GM19193 (cell line): ENCODE results near the gene TEX13A.

Source experiments
- POLR2A ChIP-seq: IDR thresholded peaks from 4 replicates; pipeline ENCODE4 v1.6.1; 2011; ENCODE audit not compliant: insufficient read depth, insufficient read length; ENCODE audit errors: extremely low read depth

The TEX13A gene

DNA sequence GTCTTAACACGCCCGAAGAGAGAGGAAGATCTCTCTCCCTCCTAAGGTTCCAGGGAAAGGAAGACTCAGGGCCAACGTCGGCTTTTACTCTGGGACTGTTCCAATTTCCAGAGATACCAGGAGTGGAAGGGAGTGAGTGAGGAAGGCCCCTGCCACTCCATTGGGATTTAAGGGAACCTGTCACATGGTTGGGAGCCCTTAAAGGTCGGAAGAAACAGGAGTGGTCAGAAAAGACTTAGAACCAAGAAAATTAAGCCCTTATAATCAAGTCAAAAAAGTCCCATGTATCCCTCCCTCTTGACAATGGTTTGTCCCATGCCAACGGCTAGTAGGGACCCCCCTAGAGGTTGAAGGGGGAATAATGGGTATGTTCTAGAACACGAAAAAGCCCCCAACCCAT lies at the start of gene TEX13A:
Gene TEX13A, minus strand, starts transcription at position 59 of the 400 bp plus-strand sequence. CDS start 297 bp downstream, outside the sequence.
- TF ChIP-seq POLR2A = no peak

DNA sequence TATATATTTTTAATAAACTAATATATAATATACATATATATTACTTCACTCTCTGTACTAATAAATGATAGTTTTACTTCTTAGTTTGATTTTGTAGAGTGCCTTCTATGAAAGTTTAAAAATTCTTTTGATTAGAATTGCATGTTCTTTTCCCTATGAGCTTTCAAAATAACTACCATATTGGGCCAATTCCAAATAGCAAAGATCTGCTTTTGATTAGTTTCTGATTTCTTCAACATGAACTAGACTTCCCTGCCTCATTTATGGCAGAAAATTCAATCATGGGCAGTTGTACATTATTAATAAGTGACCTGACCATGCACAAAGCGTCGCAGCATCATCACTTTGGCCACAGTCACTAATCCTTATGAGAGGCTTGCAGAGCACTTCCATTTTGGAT lies 48.9 kb upstream of the TEX13A start:
- TF ChIP-seq POLR2A = no peak

DNA sequence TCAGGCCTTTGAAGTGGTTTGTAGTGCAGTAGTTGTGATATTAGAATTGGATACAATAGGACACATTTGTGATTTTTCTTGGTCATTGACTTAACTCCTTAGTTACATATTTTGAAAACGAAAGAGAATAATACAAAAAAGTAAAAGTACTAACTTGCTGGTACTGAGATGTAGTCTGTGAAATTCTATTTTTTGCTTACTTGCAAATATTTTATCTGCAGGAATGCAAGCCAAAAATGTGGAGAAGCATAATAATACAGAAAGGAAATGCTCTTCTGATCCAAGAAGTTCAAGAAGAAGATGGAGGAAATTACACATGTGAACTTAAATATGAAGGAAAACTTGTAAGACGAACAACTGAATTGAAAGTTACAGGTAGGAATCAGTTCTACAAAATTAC lies 46.7 kb upstream of the TEX13A start:
- TF ChIP-seq POLR2A = no peak

- no peak for TF ChIP-seq POLR2A
Observed at GRCh38 chrX:105266456-105266855, 46.0 kb upstream of the TEX13A start.

- no peak for TF ChIP-seq POLR2A
Observed at GRCh38 chrX:105265093-105265492, 44.6 kb upstream of the TEX13A start.

DNA sequence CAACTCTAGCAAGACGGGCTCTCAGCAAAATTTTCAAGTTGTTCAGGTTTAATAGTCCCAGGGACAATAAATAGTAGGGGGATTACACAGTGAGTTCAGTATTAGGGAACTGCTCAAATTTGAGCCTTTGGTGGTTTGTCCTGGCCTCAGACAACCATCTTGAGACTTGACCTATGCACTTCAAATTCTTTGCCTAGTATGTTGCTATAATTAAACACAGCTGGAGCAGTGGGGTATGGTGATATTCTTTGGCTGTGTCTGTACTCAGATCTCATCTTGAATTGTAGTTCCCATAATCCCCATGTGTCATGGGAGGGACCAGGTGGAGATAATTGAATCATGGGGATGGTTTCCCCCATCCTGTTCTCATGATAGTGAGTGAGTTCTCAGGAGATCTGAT lies 43.3 kb upstream of the TEX13A start:
- no peak for TF ChIP-seq POLR2A

- no peak for TF ChIP-seq POLR2A
Observed at GRCh38 chrX:105263171-105263570, 42.7 kb upstream of the TEX13A start.

DNA sequence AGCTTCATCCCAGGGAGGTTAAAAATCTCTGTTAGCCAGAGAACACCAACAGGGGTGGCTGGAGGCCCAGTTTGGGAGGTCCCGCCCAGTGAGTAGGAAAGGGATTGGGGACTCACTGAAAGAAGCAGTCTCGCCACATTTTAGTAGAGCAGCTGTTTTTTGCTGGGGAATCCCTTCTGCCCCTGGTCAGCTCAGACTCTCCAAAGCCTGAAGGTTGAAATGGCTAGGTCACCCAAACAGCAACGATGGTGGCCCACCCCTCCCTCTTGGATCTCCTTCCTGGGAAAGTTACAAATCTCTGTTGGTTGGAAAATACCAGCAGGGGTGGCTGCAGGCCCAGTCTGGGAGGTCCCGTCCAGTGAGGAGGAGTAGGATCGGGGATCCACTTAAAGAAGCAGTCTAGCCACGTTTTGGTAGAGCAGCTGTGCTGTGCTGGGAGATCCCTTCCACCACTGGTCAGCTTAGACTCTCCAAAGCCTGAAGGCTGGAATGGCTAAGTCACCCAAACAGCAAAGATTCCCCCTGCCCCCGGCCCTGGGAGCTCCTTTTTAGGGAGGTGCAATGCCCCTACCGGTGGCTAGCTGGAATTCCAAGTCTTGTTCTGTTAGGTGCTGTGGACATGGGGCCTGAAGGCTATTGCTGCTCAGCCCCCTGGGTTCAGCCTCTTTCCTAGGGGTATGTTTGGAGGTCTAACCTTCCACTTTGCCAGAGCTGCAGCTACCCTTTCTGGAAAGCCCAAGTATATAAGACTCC lies 40.0 kb upstream of the TEX13A start:
- no peak for TF ChIP-seq POLR2A

GRCh38 chrX:105241056-105241455 lies 20.6 kb upstream of the TEX13A start:
- TF ChIP-seq POLR2A = no peak

DNA sequence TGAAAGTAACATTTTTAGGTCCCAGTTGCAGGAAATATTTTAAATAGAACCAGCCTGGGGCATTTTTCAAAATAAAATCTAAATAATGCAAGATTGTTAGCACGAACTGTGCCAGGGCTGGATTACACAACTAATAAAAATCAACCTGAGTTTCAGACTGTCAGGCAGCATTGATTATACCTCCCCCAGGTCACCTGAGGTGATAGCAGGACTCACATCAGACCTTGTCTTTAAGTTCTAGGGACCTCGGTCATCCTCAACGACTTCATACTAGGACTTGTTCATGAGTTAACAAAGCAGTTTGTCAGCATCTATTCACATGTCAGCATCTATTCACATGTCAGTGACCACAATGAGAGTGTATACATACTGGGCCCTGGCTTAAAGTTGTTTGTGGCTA lies 8.7 kb upstream of the TEX13A start:
- no peak for TF ChIP-seq POLR2A

- no peak for TF ChIP-seq POLR2A
Observed at GRCh38 chrX:105228602-105229001, 8.1 kb upstream of the TEX13A start.

GRCh38 chrX:105226499-105226898 lies 6.0 kb upstream of the TEX13A start:
- TF ChIP-seq POLR2A = no peak

DNA sequence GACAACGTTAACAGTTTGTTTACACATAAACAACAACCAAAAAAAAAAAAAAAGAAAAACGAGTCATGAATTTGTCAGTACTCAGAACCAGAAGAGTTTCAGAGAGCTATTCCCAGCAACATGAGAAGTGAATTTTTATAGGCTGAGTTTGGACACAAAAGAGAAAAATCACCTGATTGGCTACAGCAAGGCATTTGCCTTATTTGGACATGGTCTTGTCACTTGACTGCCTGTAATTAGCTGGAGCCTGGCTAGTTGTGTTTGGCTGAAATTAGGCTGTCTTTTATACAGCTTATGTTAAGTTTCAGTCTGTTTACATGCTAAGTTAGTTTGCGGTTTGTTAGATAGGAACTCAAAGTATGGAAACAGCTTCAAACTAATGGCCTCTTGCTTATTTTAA lies 880 bp upstream of the TEX13A start:
- TF ChIP-seq POLR2A = no peak

GRCh38 chrX:105219454-105220401 lies 766 bp downstream of the TEX13A start:
- TF ChIP-seq POLR2A = no peak

DNA sequence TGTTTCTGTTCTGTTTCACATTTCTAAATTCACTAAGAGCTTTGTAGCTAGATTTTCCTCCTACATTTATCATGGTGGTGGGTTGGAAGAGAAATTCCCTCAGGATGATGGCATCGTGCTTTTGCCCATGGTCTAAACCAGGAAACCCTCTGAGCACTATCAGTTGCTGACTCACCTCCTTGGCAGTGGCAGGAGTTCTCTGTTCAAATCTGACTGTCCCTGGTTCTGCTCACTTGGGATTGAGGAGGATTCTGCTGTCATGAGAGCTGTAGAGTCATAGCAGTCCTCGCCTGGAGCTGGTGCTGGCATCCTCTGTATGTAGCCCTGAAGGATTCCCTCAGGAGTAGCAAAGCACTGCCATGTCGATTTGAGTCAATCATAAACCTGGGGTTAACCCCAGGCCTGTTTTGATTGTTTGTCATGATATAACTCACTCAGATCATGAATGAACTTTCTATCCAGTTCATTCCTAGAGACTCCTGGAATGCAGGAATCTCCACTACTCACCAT lies 9.4 kb downstream of the TEX13A start:
- no peak for TF ChIP-seq POLR2A
